ENCODE results near the gene KIFC3.
"Not testable (repeated sequence)": the region's sequence is repeated elsewhere in the genome, so short reads cannot be mapped to it uniquely, and the experiment has no call there.

Gene KIFC3

DNA sequence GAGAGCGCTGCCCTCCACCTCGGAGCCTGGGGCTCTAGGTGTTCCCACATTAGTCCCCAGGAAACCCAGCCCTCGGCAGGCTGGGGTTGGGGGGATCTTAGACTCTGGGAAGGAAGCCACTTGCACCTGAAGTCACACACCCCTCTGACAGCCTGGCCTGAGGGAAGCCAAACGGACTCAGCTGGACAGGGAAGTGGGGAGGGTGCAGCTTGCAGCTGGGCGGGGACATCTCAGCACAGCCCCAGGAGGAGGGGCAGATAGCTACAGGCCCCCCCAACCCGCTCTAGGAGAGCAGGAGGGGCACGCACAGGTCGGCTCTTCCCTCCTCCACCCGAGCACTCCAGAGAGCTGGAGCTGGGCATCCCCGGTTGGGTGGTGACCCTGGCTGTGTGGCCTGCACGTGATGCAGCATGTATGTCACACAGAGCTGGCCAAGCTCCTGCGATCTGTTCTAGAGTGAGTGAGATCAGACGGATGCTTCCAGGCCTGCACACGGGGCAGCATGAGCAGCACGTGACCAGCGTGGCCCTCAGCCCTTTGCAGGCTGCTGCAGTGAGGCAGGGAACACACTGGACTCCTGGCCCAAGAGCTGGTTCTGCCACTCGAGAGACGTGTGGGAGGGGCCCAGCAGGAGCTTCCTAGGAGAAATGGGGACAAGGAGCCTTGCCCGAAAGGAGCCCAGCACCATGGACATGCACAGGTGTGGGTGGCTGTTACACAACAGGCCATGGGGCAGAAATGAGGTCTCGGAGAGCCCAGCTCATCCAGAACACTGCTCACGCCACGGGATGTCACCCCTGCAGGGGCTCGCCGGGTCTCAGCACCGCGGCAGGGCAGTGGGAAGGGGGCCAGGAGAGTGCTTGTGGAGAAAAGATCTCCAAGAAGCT lies 15.4 kb downstream of the KIFC3 start:
- no peak for DNase-seq (ENCODE audit: low read depth in 2 of 2)

DNA sequence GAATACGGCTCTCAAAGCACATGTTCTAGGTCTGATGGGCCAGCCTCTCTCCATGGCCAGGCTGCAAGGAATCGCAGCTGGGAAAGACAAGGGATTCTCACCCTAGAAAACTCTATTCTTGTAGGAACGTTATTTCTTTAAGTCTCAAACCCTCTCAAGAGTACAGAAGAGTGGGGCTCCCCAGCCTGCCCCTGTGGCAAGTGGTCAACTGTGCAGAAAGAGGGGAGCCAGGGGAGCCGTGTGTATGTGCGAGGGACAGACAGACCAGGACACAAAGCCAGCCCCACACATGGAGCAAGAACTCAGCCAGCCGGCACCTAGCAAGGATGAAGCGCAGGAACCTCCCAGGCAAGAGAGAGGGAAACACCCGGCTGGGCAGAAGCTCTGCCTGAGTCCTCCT lies 16.4 kb downstream of the KIFC3 start:
- no peak for DNase-seq (ENCODE audit: low read depth in 2 of 2)

DNA sequence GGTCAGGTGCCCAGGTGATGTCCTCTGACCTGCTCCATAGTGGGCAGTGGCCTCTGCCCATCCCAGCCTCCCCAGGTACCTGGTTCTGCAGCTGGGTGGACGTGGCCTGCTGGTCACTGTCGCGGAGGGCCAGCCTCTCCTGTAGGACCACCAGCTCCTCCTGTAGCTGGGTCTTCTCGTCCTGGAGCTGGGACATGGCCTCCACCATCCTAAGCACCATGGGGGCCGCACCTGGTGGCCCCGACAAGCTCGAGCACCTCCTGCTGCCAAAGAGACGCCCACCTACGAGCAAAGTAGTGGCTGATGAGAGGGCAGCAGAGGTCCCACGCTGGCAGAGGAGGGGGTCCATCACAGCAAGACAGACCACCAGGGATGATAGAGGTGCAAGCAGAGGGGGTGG lies 16.9 kb downstream of the KIFC3 start:
- no peak for DNase-seq (ENCODE audit: low read depth in 2 of 2)

DNA sequence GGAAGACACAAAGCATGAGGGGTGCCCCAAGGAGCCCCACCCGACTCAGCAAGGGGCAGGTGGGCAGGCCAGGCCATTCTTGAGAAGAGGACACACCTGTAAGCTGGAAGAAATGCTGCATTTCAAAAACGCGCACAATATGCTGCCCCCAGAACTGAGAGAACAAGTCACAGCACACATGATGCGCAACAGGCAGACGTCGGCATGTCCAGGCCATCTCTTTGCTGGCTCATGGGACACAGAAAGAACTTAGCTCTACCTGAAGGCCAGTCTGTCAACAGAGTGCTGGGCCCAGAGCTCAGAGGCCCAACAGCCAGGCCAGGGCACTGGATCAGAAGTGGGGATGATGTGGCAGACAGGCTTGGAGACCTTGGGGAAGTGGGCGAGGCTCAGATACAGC lies 18.0 kb downstream of the KIFC3 start:
- DNase-seq (ENCODE audit: low read depth in 2 of 2): no peak

DNA sequence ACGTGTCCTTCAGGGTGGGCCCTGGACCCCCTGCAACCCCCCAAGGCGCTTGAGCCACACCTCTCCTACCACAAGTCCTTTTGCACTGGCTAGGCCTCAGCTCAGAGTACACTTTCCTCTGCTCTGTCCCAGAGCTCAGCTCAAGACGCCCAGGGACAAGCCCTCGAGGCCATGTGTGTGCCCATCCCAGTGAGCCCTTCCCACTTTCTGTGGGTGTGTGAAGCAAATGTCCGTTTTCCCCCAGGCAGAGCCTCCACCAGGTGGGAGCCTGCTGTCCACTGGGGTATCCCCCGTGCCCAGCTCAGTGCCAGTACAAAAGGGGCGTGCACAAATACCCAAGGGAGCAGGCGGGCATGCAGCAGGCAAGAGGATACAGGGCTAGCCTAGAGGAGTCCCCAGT lies 18.4 kb downstream of the KIFC3 start:
- DNase-seq (ENCODE audit: low read depth in 2 of 2): no peak

DNA sequence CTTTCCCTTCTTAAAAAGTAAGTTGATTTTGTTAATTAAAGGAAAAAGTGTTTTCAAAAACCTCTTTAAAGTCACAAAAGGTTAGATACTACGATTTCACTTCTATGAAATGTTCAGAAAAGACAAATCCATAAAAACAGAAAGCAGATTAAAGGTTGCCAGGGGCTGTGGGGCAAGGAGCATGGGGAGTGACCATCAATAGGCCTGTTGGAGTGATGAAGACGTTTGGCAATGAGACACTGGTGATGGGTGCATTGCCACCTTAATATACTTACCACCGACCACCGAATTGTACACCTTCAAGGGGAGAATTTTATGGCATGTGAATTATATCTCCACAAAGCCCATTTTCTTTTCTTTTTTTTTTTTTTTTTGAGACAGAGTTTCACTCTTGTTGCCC lies 19.2 kb downstream of the KIFC3 start:
- DNase-seq (ENCODE audit: low read depth in 2 of 2): no peak

DNA sequence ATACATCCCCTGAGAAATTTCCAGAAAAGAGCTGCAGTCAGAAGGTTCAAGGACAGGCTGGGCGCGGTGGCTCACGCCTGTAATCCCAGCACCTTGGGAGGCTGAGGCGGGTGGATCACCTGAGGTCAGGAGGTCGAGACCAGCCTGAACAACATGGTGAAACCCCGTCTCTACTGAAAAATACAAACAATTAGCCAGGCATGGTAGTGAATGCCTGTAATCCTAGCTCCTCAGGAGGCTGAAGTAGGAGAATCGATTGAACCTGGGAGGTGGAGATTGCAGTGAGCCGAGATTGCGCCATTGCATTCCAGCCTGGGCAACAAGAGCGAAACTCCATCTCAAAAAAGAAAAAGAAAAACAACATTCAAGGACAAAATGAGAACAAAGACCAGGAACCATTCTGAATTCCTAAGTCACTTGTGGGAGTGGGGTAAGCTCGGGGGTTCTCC lies 19.7 kb downstream of the KIFC3 start:
- DNase-seq (ENCODE audit: low read depth in 2 of 2): not testable (repeated sequence)

DNA sequence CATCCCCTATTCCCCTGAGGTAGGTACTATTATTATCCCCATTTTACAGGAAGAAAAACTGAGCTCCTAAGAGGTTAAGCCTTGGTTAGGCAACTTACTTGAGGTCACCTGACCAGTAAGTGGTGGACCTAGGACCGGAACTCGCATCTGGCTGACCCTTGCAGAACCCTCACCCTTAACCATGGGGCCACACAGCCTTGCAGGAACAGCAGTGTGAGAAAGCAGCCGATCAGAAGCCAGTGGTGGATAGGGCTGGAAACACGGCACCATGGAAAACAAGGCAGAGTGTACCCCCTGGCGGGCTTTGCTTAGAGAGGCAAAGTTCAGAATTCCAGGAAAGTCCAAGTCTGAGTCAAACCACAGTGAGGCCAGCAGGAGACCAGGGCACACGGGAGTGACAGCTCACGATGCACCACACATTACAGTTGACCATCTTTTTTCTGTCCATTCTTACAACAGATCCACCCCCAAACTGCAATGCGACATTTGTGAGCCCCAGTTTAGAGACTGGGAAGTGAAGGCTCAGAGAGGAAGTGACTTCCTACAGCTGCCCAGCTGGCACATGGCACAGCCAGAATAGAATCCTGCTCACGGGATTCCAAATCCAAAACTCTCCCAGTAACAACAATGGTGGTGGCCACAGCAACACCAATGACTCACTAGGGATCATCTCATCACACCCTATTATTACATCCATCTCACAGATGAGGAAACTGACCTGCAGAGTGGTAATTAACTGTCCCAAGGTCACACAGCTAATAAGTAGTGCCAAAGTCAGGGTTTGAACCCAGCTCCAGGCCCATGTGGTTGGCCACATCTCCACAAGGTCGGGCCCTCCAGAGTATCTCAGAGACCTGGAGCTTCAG lies 20.3 kb downstream of the KIFC3 start:
- no peak for DNase-seq (ENCODE audit: low read depth in 2 of 2)

DNA sequence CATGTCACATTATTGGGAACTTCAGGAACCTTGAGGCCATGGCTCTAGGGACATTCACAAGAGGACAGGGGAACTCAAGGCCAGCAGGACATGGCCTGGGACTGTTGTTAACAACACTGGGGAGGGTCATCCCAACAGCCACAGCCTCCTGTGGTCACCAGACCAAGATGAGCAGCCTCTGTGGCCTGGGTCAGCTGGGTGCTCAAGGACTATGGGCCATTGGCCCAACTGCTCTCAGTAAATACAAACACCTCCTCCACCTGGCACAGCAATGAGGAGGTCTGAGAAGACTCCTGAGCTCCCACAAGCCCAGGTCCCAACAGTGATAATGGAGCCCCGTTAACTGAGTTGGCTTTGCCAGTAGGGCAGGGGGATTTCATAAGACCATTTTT lies 20.9 kb downstream of the KIFC3 start:
- DNase-seq (ENCODE audit: low read depth in 2 of 2): no peak

DNA sequence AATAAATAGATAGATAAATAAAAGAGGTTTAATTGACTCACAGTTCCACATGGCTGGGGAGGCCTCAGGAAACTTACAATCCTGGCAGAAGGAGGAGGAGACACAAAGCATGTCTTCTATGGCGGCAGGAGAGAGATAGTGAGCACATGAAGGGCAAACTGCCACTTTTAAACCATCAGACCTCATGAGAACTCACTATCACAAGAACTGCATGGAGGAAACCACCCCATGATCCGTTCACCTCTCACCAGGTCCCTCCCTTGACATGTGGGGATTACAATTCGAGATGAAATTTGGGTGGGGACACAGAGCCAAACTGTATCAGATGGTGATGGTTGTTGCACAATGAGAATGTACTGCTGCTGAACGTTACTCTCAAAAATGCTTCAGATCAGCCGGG lies 22.5 kb downstream of the KIFC3 start:
- DNase-seq (ENCODE audit: low read depth in 2 of 2): not testable (repeated sequence)

DNA sequence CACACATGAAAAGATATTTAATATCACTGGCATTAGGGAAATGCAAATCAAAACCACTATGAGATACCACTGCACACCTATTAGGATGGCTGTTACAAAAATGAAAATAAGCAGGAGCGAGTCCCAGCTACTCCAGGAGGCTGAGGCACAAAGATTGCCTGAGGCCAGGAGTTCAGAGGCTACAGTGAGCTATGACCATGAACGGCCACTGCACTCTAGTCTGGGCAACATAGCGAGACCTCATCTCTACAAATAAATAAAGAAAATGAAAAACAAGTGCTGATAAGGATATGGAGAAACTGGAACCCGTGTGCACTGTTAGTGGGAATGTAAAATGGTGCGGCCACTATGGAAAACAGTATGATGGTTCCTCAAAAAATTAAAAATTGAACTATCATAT lies 23.6 kb downstream of the KIFC3 start:
- DNase-seq (ENCODE audit: low read depth in 2 of 2): no peak

DNA sequence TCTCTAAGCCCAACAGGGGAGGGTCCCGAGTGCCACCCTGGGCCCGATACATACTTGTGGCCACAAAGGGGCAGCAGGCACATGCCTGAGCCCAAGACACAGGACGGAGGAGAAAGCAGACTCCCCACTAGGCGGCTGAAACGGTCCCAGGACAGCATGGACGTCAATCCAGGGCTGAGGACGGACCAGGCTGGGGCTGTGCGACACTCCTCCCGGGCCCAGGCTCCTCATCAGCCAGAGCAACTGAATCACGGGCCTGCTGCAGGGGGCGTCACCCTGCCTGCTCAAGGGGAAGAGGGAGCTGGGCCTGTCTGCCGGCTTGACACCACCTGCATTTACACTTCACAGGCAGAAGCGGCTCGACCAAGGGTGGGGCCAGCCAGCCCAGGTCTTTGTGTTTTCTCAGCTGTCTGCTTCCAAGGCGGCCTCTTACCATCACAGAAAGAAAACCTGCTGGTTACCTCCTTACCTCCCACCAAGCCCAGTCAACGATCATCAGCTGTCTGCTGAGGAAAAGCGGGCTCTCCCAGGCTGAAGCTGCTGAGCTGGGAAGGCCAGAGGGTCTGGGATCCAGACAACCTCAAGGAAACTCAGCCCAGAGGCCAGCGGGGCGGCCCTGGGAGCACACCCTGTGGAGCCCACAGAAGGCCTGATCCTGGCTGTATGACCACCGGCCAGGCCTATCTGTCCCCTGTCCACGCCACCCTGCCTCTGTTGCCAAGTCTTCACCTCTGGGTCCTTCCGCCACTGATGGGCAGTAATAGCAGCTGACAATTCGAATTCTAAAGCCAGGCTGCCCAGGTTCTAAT lies 26.4 kb downstream of the KIFC3 start:
- DNase-seq (ENCODE audit: low read depth in 2 of 2): no peak

DNA sequence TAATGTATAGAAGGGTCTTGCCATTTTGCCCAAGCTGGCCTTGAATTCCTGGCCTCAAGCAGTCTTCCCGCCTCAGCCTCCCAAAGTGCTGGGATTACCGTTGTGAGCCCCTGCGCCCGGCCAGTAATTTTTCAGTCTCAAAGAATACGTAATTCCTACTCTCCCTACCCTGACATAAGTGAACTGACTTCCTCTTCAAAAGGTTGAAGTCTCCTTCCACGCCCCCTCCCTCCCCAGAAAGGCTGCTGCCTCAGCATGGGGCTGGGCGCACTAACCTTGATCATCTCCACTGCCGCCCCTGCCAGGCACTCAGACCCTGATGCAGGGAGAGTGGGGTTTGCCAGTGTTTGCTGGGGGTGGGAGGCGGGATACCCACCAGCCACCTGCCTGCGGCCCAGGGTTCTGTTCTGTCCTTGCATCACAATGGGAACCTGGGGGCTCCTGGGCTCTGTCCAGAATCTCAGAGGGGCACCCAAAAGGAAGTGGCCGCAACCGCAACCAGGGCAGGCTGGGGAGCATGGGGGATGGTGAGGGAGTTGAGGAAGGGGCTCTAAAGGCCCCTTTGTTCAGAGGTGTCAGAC lies 27.5 kb downstream of the KIFC3 start:
- DNase-seq (ENCODE audit: low read depth in 2 of 2): no peak

DNA sequence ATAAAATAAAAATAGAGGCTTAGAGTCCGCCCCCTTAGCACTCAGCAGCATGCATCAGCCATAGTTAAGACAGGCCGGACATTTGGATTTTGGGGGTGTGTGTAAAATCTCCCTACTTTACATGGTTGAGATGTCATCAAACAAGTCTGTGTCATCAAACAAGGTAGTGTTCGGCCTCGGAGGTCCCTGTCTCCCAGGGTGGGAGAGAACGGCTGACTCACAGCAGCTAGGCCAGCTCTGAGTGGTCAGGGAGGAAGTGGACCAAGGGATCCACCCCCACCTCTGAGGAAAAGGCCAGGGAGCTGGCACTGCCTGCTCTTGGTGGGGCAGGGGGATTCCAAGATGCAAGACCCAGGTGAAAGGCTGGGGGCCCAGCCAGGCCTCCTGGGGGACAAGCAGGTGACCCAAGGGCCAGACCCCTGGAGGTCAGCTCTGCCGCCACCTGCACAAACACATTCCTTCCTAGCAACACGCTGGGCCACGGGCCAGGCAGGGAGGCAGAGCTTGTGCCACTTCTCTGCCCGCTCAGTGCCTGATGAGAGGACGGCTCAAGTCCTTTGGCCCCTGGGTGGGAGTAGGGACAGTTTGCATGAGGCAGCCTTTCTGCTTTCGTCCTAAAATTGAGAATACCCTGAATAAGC lies 28.5 kb downstream of the KIFC3 start:
- no peak for DNase-seq (ENCODE audit: low read depth in 2 of 2)

DNA sequence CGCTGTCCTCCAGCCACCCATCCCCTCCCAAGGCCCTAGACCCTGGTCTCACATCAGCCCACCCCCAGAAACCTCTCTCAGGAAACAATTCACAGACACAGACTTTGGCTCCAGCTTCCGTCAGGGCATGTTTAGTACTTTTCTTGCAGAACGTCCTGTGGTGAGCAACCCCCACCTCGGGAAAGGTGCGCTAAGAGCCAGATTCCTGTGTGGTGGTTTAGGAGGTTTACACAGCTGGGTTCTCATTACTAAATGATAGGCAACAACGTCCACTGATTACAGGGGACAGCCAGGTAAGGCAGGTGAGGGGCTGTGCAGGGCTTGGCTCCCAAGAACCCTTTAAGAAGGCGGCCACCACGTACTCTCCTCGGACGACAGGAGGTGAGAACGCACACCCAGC lies 29.3 kb downstream of the KIFC3 start:
- no peak for DNase-seq (ENCODE audit: low read depth in 2 of 2)

DNA sequence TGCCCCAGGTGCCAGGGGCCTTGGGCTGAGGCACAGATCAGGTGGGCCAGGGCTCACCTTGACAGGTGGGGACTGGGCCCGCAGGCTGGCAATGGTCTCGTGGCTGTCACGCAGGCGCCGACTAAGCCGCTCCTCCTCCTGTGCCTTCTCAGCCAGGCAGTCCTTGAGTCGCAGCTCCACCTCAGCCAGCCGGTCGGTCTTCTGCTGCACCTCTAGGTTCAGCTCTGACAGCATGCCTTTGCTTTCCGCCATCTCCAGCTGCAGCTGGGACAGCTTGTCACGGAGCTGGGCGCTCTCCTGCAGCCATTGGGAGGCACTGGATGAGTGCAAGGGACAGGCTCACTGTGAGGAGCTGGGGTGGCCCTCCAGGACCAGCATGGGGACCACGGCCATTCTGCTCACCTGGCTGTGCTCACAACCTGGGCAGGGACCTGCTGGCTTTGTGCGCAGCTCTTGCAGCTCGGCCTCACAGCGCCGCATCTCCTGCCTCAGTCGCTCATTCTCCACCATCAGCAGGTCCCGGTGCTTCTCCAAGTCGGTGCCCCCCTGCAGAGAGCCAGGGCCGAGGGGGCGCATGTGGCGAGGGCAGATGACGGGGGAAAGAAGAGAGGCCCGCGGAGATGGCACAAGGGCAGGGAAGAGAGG lies 31.0 kb downstream of the KIFC3 start:
- no peak for DNase-seq (ENCODE audit: low read depth in 2 of 2)

DNA sequence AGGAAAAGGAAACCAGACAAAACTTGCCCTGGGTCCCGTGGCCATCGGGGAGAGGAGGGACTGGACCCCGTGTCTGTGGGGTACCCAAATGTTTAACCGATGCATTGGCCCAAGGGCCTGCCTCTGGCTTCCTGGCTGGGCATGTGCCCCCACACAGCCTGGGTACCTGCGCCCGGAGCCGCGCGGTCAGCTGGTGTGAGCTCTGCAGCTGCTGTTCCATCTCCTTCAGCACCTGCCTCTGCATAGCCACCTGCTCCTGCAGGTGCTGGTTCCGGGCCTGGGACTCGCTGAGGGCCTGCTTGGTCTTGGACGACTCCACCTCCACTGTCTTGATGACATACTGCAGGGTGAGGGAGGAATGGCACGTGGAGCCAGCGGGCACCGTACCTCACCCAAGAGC lies 31.9 kb downstream of the KIFC3 start:
- DNase-seq (ENCODE audit: low read depth in 2 of 2): no peak

DNA sequence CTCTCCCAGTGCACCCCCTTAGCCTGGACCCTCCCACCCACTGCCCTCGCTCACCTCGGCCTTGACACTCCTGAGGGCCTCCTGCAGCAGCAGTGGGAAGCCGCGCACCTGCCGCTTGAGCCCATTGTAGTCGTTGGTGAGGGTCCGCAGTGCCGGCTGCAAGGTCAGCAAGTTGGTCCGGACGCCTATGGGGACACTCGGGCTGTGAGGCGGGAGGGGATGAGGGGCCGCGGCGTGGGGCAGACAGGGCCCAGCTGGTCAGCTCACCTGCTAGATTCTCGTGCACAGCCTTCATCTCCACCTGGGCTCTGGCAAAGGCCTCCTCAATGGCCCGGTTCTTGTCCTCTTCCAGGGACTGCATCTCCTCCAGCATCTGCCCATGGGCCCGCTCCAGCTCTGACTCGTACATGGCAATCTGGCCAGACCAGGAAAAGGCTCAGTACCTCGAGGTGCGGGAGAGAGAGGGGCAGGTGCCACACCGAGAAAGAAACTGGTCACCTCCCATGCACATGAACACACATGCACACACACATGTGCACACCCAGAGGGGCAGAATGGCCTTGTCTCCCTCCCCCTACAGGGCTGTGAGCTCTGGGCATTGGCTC lies 32.6 kb downstream of the KIFC3 start:
- DNase-seq (ENCODE audit: low read depth in 2 of 2): no peak

DNA sequence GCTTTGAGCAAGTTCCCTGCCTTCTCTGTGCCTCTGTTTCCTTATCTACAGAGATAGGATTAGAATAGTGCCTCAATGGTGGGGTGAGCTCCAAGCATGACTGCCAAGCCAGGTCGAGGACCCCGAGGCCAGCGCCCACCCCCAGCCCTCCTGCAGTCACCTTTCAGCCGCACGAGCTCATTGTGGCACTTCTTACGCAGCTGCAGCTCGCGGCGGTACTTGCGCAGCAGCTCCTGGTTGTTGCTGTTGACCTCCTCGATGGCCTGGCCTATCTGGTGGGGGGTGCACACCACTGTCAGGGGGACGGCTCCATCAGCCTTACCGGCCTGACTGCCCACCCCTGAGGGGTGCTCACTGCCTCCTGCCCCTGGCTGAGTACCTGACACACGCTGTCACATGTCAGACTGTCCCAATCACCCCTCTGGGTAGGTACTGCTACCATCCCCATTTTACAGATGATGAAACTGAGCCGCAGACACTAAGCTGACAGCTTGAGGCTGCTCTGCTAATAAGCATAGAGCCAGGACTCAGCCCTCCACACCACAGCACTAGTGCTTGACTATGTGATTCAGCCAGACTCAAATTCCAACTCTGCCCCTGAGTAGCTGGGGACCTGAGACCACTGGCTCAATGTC lies 35.5 kb downstream of the KIFC3 start:
- DNase-seq (ENCODE audit: low read depth in 2 of 2): no peak
